CD4-positive, alpha-beta T cell treated with Interleukin-12 subunit alpha and Interleukin-12 subunit beta, for 1 hour (primary cell): ENCODE data around the gene HEXD.
"Not testable (repeated sequence)": the region's sequence is repeated elsewhere in the genome, so short reads cannot be mapped to it uniquely, and the experiment has no call there.

Experiments
- DNase-seq: peaks from one replicate; pipeline ENCODE4 v3.0.0-alpha.2; 2020

The HEXD gene

GRCh38 chr17:82418001-82418986 is at the start of gene HEXD, which contains the start of gene OGFOD3:
TSS of gene HEXD (plus strand) at chr17:82418347. CDS start at chr17:82419800, 1,453 bp downstream.
TSS of gene OGFOD3 (minus strand) at chr17:82418586. CDS start at chr17:82418485, 101 bp downstream.
- peak; percentile 89 for DNase-seq

- no peak for DNase-seq
These were observed 48.9 kb upstream of the HEXD start for GRCh38 chr17:82369211-82369610.

- DNase-seq: no peak
These were observed 47.4 kb upstream of the HEXD start for GRCh38 chr17:82370471-82371332.

- no peak for DNase-seq
These were observed 46.6 kb upstream of the HEXD start, which contains the start of gene UTS2R for GRCh38 chr17:82371333-82372248. TSS of gene UTS2R (plus strand) at chr17:82371765. CDS start at chr17:82374325, 2,560 bp downstream.

- no peak for DNase-seq
These were observed 45.7 kb upstream of the HEXD start for GRCh38 chr17:82372249-82373071.

GRCh38 chr17:82373072-82373452 is 45.1 kb upstream of the HEXD start:
- not testable (repeated sequence) for DNase-seq

GRCh38 chr17:82373731-82374625 is 44.2 kb upstream of the HEXD start:
- no peak for DNase-seq

GRCh38 chr17:82374626-82375331 is 43.4 kb upstream of the HEXD start:
- DNase-seq: no peak

- DNase-seq: no peak
These were observed 42.6 kb upstream of the HEXD start for GRCh38 chr17:82375359-82376041.

GRCh38 chr17:82376042-82376730 is 42.0 kb upstream of the HEXD start:
- no peak for DNase-seq

GRCh38 chr17:82377294-82377693 is 40.9 kb upstream of the HEXD start:
- DNase-seq: not testable (repeated sequence)

GRCh38 chr17:82377924-82378740 is 40.0 kb upstream of the HEXD start:
- no peak for DNase-seq

- no peak for DNase-seq
These were observed 39.5 kb upstream of the HEXD start for GRCh38 chr17:82378741-82379021.

- no peak for DNase-seq
These were observed 37.1 kb upstream of the HEXD start for GRCh38 chr17:82380860-82381702.

GRCh38 chr17:82381703-82382009 is 36.5 kb upstream of the HEXD start:
- not testable (repeated sequence) for DNase-seq

- DNase-seq: not testable (repeated sequence)
These were observed 35.8 kb upstream of the HEXD start for GRCh38 chr17:82382220-82382932.
